ENCODE data around the gene MORC3.

- TF ChIP-seq, protein P1, sequence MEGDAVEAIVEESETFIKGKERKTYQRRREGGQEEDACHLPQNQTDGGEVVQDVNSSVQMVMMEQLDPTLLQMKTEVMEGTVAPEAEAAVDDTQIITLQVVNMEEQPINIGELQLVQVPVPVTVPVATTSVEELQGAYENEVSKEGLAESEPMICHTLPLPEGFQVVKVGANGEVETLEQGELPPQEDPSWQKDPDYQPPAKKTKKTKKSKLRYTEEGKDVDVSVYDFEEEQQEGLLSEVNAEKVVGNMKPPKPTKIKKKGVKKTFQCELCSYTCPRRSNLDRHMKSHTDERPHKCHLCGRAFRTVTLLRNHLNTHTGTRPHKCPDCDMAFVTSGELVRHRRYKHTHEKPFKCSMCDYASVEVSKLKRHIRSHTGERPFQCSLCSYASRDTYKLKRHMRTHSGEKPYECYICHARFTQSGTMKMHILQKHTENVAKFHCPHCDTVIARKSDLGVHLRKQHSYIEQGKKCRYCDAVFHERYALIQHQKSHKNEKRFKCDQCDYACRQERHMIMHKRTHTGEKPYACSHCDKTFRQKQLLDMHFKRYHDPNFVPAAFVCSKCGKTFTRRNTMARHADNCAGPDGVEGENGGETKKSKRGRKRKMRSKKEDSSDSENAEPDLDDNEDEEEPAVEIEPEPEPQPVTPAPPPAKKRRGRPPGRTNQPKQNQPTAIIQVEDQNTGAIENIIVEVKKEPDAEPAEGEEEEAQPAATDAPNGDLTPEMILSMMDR (IDR thresholded peaks at IDR 0.05; ENCODE audit: insufficient read depth, low read depth, low read length): no peak
- TF ChIP-seq EZH2 (IDR thresholded peaks at IDR 0.05; ENCODE audit: insufficient read depth, low read length): no peak
Measured at GRCh38 chr21:36397606-36398005, 77.6 kb downstream of the MORC3 start.

All from astrocyte (in vitro differentiated cells and primary cell).